Measurements from ENCODE around the gene UBE4B. TPM values are rescaled to one million over a fixed set of nuclear protein-coding genes. Genes with fewer than 3 reads are reported as not detected.

UBE4B gene
- polyA plus RNA-seq, 1 donor, result 61.1 TPM

DNA sequence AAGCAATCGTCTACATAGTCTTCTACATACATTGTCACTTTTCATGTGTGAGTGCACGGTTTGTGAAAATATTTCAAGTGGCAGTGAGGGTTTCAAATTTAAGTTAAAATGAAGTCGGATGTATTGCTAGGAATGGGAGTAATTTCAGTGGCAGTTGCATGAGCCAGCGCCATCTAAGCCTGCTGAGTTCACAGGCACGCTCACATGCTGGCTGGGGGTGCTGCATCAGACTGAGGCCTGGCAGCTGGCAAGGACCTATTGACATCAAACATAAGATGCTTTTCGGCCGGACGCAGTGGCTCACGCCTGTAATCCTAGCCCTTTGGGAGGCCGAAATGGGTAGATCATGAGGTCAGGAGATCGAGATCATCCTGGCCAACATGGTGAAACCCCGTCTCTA lies 80.7 kb downstream of the UBE4B start:
- DNase-seq, result no peak

DNA sequence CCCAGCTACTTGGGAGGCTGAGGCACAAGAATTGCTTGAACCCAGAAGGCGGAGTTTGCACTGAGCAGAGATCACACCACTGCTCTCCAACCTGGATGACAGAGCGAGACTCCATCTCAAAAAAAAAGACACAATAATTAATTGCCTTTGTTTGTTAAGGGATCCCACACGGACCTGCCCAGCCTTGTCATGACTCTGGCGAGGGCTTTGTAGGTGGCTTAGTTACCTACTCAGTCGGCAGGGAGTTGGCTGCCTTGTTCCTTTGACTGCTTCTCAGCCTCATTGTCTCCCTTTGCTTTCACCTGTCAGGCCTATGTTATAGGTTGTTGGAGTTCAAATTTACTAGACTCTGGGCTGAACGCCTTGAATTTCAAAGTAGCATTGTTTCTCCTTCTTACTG lies 82.0 kb downstream of the UBE4B start:
- DNase-seq, result no peak

DNA sequence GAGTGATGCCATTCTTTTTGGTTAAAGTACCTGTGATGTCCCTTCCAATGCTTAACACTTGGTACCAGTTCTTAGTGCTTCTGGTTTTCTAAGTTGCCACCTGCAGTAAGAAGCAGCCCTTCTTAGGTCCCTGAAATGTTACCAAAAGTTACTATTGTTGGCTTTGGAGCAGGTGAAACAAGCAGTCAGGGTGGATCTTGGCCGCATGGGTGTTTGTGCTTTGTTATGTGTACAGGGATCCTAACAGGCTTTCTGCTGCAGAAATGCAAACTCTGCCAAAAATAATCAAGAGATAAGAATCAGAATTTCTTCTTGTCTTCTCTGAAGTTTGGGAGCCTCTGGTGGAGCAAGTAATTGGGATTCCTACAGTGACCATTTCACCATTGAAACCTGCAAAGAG lies 84.4 kb downstream of the UBE4B start:
- DNase-seq, result no peak

DNA sequence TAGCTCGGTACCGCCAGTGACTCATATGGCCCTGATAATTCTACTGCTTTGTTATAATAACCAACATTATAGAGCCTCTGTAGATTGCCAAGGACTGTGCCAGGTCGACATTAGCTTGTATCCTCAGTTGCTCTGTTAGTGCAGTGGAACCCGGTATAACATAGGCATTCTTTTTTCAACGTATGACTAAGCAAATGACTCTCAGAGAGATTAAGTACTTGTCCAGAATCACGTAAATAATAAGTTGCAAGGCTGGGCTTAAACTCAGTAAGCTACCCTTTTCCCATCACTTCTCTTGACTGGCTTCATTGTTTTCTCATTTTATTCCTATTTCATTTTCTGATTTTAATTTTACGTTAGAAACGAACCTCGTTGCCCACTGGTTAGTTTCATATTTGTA lies 85.1 kb downstream of the UBE4B start:
- DNase-seq, result no peak

DNA sequence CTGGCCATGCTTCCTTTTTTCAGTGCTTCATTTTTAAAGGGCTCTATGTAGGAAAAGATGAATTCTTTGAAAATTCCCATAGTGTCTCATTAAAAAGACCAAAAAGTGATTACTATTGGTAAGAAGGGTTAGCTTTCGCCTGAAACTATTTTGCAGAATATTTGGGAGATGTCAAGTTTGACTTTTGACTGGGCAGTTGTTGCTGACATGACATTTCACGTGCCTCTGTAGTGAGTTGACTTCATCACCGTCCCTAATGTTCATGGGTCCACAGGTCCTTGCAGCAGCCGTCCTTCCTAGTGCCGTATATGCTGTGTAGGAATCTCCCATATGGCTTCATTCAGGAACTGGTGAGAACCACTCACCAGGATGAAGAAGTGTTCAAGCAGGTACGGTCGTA lies 88.9 kb downstream of the UBE4B start:
- DNase-seq, result no peak

DNA sequence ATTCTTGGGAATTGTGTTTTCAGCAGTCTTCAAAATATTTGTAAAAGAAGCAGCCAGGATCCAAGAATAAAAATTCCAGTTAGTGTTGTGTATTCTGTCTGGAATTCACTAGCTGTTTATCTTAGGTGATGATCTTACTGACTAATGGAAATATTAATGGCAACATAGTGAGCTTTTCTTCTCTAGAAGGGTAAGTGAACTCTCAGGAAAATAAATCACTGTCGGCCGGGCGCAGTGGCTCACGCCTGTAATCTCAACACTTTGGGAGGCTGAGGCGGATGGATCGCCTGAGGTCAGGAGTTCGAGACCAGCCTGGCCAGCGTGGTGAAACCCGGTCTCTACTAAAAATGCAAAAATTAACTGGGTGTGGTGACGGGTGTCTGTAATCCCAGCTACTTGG lies 90.2 kb downstream of the UBE4B start:
- no peak for DNase-seq

DNA sequence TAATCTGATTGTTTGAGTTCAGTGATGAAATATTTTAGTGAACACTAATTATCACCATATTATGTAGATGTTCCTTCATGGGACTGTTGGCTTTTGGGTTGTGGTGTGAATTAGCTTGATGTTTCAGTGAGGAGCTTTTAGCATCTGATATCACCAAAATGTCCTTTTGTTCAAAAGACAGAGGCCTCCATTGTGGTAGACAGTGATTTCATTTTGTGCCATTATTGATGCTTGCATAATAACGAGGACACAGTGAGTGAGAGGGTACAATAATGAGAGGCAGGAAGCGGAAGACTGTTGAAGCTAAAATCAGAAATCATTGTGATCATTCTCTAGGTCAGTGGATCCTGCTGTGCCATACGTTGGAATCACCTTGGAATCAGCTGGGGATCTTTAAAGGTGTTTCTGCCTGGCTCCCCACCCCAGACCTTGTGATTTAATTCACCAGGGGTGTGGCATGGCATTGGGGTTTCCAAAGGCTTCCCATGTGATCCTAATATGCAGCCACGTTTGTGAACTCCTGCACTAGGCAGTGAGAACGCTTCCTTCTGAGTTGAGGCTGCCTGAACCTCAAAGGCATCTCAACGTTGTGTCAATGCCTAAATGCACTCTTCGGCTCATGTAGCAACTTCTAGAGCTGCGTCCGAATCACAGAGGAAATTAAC lies 95.5 kb downstream of the UBE4B start:
- DNase-seq, result no peak

DNA sequence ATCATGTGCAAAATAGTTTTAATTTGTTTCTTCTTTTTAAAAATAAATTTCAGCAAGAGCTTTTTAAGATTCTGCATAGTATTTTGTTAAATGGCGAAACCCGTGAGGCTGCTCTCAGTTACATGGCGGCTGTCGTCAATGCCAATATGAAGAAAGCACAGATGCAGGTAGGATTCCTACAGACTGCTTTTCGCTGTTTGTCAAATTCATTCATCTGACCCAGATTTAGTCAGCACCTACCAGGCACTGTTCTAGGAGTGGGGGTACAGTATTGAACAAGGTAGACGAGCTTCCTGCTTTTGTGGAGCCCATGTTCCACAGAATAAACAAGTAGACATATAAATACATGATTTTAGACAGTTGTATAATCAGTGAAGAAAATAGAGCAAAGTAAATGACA lies 99.6 kb downstream of the UBE4B start:
- DNase-seq, result no peak

DNA sequence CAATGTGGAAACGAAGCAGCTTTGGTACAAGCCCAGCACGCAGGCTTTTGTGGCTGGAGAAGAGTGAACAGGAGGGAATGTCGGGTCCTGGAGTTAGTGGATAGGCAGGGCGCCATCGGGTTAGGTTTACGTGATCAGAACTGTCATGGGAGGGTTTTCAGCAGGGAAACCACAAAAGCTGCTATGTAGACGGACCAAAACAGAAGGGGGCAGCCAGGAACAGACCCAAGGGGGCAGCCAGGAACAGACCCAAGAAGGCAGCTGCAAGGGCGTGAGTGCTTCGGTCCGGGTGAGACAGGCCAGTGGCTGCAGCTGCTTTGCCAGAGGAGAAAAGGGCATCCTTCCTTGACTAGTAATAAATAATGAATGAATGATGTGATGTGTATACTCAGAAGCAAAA lies 100.1 kb downstream of the UBE4B start:
- DNase-seq, result no peak

DNA sequence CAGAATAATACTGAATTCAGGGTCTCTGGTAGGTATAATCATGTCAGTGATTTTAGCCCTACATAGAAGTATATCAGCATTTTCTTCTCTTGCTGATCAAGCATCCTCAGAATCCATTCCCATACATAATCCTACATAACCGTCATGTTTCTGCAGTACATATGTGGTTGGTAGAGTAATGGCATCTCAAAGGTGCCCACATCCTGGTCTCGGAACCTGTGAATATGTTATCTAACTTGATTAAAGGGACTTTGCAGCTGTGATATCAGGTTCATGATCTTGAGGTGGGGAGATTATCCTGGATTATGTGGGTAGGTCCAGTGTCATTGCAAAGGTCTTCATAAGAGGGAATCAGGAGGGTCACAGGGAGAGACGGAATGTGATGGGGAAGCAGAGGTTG lies 108.2 kb downstream of the UBE4B start:
- DNase-seq, result no peak

DNA sequence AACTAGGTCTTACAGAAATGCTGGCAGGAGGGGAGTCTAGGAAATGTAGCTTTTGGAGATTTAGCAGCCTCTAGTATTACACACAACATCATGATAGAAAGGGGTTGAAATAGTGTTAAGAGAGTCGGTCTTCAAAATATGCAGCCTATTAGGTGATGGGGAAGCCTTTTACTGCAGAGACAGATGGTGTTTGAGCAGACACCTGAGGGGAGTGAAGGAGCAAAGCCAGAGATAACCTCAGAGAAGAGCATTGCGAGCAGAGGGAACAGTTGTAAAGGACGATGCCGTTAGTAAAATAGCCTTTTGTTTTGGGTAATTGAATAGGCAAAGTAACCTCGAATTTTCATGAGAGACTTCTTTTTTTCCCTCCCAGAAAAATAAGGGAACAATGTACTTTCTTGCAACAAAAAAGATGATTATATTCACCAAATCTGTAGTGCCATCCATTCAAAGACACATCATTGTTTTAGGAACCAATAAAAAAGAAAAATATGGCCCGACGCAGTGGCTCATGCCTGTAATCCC lies 111.3 kb downstream of the UBE4B start:
- DNase-seq, result no peak

DNA sequence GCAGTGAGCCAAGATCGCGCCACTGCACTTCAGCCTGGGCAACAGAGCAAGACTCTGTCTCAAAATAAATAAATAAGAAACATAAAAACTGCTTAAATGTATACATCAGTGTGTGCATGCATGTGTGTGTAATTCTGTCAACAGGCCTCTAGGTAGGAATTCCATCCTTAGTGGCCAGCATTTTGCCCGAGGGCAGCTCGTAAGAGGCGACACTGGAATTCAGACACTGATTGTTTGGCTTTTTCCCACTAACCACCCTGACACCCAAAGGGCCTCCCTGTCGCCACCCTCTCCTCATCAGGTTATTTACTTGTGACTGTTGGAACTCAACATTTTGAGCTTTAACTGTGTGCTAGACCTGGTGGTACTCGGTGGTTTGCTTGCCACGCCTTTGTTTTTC lies 113.6 kb downstream of the UBE4B start:
- no peak for DNase-seq

DNA sequence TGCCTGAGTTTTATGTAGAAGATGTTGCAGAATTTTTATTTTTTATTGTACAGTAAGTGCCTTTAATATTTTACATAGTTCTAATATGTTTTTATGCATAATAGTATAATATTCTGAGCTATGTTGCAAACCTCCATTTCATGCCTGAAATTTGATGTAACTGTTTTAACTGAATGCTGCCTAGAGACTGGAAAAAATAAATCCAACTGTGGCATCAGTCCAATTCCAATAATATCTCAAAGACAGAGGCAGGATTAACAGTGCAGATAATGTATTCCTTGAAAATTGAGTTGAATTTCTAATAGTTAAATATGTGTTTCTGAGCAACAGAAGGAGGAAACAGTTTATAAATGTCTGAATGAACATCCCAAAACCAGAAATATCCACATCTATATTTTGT lies 116.5 kb downstream of the UBE4B start:
- DNase-seq, result no peak

DNA sequence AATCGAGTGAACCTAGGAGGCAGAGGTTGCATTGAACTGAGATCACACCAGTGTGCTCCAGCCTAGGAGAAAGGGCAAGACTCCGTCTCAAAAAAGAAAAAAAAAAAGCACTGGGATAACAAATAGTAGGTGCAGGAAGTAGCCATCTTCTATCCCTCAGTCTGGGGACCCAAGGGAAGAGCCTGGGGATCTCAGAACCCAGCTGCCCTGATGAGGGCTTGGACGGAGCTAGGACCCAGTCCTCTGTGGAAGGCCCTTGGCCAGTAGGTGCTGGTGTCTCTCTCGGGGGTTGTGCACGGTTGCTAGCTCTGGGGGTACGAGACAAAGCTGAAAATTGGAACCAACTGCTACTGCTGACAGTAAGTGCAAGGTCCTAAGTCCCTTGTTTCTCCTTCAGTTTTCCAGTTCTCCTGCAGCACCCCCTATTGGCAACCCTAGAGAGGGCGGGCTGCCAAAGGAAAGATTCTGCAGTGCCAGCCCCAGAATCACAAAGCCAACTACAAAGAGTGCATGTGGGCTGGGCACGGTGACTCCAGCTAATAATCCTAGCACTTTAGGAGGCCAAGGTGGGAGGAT lies 120.0 kb downstream of the UBE4B start:
- peak; percentile 7 for DNase-seq

DNA sequence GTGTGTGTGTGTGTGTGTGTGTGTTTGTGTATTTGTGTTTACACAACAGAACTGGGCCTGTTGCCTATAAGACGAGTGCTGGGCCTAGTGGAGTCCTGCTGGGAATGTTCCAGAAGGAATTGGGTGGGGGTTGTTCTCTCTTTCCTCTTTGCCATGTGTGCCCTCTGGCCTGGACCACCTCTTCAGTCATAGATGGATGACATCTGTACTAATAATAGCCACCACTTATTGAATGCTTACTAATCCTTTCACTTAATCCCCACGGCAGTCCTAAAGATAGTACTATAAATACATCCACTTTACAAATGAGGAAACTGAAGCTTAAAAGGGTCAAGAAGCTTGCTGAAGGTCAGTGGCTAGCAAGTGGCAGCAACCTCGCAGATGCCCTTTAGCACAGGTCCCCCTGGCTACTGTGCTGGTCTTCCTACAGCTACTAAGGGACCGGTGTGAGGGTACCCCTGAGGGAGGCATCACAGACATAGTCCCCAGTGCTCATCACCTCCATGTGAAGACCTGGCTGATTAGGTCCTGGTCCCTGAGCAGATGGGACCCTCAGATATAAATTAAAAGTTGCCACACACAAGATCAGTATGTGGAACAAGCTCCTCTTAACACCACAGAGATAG lies 122.4 kb downstream of the UBE4B start:
- DNase-seq, result no peak

DNA sequence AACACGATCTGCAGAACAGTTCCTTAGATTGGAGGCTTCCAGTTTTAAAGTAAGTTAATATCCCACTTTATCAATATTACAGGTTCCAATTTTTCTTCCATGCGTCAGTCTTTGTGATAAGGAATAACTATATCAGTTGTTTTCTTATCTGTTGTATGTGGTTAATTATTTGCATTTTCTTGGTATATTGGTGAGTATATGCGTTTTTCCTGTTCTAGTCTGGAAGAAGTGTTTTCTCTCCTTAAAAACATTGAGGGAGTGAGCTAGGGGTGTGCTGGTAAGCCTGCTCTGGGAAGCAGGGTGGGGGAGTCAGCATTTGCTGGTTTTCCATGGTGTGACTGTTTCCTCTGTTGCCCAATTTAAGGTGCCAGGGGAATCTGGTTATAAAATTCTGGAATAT lies 127.4 kb downstream of the UBE4B start:
- DNase-seq, result no peak

DNA sequence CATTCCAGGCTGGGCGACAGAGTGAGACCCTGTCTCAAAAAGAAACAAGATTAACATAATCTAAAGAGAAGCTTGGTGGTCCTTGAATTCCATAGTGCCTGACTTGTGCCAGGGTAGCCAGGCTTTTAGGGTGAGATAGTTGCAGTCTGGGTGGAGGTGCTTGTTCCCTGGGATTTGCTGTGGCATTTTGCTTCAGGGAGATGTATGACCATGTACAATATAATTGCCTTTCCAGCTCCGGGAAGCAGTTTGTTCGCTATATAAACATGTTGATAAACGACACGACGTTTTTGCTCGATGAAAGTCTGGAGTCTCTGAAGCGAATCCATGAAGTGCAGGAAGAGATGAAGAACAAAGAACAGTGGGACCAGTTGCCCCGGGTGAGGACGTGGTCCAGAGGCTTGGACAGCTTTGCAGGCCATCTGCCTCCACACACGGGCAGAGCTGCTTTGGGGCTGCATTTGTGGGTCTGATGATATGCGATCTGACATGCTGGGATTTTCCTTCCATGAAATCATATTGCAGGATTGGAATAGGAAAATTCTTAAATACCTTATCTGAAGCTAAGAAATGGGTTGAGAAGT lies 128.2 kb downstream of the UBE4B start:
- no peak for DNase-seq

DNA sequence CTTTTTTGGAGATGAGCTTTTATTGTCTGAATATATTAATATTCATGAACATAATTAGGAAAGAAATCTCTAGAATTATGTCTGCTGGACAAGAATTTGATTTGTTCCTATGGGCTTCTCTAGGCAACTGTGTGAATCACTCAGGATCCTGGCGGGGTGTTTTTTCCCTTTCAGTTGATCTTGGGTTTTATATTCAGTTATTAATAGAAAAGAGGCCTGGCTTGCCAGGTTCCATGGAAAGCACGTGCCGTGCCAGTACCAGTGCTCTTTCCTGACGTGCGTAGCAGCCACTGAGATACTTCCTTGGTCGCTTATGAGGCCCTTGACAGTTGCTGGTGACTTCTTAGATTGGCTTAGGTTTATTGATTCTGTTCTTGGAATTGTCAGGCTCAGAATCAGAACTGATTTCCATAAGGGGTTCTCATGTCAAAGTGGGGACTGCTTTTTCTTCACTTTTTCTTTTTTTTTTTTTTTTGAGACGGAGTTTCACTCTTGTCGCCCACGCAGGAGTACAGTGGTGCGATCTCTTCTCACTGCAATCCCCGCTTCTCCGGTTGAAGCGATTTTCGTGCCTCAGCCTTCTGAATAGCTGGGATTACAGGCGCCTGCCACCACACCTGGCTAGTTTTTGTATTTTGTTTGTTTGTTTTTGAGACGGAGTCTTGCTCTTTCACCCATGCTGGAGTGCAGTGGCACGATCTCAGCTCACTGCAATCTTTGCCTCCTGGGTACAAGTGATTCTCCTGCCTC lies 129.0 kb downstream of the UBE4B start:
- DNase-seq, result no peak

DNA sequence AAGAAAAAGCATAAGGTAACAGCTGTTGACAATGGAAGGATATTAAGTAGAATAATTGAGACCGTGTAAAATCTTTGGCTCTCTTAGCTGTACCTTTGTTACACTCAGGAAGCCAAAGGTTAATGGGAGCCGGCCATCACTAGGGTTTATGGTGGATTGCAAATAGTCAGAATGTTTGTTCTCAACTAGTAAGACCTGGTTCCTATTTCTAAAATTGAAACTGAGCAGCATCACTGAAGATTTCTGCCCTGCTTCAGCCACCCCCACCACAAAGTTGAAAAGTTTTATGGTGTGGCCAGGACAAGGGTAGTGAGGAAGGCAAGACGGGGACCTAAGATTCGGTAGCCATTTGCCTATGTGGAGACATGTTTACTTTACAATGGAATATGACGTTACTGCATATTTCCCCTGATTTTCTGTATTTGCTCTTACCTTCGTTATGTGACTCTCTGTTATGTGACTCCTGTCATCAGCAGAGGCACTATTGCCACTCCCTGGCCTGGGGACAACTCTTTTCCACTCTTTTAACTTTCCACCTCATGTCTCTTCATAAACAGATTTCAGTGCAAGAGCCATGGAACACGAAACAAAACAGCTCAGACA lies 136.3 kb downstream of the UBE4B start:
- no peak for DNase-seq

DNA sequence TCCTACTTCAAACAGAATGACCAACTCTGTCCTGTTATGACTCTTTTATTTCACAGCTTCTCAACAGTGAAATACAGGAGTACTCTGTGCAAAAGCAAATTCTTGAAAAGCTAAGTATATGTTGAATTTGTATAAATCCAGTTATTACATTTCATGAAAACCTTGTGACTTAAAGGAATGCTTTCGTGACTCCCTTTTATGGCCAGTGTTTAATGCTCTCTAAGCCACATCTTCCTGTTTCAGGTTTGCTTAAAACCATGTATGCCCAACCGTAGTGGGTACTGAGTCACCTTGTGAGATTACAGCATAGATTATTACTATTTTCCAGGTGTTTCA lies 137.4 kb downstream of the UBE4B start:
- no peak for DNase-seq

DNA sequence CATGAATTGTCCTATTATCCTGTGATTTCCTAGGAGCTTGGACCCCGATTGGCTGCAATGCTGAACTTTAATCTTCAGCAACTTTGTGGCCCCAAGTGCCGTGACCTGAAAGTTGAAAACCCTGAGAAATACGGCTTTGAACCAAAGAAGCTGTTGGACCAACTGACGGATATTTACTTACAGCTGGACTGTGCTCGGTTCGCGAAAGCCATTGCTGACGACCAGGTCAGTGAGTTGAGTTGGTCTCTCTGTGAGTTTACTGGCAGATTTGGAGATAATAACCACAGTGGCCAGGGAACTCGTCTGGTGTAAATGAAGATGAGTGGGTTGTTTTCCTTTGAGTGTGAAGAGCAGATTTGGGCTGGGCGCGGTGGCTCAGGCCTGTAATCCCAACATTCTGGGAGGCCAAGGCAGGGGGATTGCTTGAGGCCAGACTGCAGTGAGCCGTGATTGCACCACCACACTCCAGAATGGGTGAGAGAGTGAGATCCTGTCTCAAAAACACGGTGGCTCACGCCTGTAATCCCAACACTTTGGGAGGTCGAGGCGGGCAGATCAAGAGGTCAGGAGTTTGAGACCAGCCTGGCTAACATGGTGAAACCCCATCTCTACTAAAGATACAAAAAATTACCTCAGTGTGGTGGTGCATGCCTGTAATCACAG lies 138.5 kb downstream of the UBE4B start:
- no peak for DNase-seq

Measured in left kidney (tissue), 2 donors.